HG02852 (cell line): ENCODE data around the gene STX10.
"Not testable (repeated sequence)": the region's sequence is repeated elsewhere in the genome, so short reads cannot be mapped to it uniquely, and the experiment has no call there.

Experiments used
- ATAC-seq: cut with Tn5 transposase; IDR thresholded peaks from one replicate; pipeline ENCODE4 v1.9.1; 2021; ENCODE audit warnings: mild to moderate bottlenecking, moderate library complexity; ENCODE audit not compliant: unreplicated experiment

The STX10 gene

GRCh38 chr19:13150187-13150930, at the start of gene STX10, which contains the start of gene IER2:
Gene STX10 (minus strand): TSS chr19:13150375. CDS start chr19:13150173, 202 bp downstream.
Gene IER2 (plus strand): TSS chr19:13150411. CDS start chr19:13153187, 2,776 bp downstream.
- ATAC-seq, result peak; percentile 33

DNA sequence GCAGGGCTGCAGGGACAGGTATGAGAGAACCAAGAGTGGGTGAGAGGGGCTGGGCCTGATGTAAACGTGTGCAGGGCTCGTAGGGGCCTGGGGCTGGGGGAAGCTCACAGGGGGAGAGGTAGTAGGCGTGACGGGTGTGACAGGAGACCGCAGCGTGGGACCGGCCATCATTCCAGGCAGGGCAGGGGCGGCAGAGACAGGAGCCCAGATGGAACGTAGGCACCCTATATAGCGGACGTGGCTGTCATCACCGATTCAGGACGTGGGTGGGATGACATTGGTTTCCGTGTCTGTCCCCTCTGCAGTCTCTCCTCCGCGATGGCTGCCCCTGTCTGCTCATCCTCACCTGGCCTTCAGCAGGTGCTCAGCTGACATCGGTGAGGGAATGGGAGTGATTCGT, 48.5 kb upstream of the STX10 start:
- no peak for ATAC-seq

- no peak for ATAC-seq
These were observed 45.5 kb upstream of the STX10 start for GRCh38 chr19:13195678-13196077.

DNA sequence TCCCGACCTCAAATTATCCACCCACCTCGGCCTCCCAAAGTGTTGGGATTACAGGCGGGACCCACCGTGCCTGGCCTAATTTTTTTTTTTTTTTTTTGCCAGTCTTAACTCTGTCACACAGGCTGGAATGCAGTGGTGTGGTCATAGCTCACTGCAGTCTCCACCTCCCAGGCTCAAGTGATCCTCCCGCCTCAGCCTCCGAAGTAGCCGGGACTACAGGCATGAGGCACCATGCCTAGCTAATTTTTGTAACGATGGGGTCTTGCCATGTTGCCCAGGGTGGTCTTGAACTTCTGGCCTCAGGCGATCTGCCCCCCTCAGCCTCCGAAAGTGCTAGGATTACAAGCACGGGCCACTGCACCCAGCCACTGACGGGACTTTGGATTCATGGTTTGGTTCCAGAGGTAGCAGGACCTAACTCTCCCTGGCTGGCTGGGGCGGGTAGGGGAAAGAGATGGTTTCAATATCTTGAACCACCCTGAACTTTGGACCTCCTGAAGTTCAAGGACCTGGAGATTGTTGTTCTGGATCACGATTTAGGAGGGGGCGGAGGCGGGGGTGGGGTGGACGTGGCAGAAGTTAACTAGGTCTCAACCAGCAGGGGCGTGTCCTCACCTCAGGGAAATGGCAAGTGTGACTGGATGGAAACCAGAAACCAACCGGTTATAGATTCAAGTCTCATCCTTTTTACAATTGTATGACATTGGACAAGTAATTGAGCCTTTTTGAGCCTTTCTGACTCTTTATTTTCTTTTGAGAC, 40.8 kb upstream of the STX10 start:
- no peak for ATAC-seq

GRCh38 chr19:13189600-13189999, 39.4 kb upstream of the STX10 start:
- no peak for ATAC-seq

DNA sequence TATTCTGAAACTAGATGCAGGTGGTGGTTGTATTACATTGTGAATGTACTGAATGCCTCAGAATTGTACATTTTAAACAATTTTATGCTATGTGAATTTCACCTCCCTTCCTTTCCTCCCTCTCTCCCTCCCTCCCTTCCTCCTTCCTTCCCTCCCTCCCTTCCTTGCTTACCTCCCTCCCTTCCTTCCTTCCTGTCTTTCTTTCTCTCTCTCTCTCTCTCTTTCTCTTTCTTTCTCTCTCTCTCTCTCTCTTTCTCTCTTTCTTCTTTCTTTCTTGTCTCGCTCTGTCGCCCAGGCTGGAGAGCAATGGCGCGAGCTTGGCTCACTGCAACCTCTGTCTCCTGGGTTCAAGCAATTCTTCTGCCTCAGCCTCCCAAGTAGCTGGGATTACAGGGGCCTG, 37.2 kb upstream of the STX10 start:
- no peak for ATAC-seq

- ATAC-seq, result not testable (repeated sequence)
These were observed 36.5 kb upstream of the STX10 start for GRCh38 chr19:13186688-13187087.

DNA sequence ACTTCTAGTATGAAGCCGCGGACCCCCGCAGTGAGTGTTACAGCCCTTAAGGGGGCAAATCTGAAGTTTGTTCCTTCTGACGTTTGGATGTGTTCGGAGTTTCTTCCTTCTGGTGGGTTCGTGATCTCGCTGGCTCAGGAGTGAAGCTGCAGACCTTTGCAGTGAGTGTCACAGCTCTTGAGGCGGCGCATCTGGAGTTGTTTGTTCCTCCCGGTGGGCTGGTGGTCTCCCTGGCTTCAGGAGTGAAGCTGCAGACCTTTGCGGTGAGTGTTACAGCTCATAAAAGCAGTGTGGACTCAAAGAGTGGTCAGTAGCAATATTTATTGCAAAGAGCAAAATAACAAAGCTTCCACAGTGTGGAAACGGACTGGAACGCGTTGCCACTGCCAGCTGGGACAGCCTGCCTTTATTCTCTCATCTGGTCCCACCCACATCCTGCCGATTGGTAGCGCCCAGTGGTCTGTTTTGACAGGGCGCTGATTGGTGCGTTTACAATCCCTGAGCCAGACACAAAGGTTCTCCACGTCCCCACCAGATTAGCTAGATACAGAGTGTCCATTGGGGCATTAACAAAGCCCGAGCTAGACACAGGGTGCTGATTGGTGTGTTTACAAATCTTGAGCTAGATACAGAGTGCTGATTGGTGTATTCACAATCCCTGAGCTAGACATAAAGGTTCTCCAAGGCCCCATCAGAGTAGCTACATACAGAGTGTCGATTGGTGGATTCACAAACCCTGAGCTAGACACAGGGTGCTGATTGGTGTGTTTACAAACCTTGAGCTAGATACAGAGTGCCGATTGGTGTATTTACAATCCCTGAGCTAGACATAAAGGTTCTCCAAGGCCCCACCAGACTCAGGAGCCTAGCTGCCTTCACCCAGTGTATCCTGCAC, 35.8 kb upstream of the STX10 start:
- ATAC-seq, result not testable (repeated sequence)

DNA sequence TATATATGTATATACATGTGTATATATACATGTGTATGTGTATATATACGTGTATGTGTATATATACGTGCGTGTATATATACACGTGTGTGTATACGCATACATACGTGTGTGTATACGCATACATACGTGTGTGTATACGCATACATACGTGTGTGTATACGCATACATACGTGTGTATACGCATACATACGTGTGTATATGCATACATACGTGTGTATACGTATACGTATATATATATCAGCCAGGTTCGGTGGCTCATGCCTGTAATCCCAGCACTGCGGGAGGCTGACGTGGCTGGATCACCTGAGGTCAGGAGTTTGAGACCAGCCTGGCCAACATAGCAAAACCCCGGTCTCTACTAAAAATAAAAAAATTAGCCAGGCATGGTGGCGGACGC, 34.8 kb upstream of the STX10 start:
- ATAC-seq, result not testable (repeated sequence)

GRCh38 chr19:13181747-13182388, 31.7 kb upstream of the STX10 start:
- ATAC-seq, result no peak

GRCh38 chr19:13178291-13178690, 28.1 kb upstream of the STX10 start:
- not testable (repeated sequence) for ATAC-seq

DNA sequence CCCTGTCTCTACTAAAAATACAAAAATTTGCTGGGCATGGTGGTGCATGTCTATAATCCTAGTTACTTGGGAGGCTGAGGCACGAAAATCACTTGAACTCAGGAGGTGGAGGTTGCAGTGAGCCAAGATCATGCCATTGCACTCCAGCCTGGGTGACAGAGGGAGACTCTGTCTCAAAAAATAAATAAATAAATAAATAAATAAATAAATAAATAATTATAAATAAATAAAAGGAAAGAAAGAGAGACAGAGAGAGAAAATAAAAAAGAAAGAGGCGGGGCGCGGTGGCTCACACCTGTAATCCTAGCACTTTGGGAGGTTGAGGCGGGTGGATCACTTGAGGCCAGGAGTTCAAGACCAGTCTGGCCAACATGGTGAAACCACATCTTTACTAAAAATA, 27.4 kb upstream of the STX10 start:
- ATAC-seq, result not testable (repeated sequence)

DNA sequence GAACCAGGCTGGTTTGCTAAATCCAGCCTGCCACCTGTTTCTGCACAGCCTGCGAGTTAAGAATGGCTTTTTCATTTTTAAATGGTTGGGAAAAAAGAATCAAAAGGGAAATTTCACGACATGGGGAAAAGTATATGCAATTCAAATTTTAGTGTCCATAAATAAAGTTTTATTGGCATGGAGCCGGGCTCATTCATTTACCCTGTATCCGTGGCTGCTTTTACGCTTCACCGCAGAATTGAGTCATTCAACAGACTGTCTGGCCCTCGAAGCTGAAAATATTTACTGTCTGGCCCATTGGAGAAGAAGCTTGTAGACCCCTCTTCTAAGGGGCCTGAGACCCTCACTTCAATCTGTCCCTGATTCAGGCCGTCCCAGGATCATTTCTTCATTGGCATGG, 26.2 kb upstream of the STX10 start:
- no peak for ATAC-seq

DNA sequence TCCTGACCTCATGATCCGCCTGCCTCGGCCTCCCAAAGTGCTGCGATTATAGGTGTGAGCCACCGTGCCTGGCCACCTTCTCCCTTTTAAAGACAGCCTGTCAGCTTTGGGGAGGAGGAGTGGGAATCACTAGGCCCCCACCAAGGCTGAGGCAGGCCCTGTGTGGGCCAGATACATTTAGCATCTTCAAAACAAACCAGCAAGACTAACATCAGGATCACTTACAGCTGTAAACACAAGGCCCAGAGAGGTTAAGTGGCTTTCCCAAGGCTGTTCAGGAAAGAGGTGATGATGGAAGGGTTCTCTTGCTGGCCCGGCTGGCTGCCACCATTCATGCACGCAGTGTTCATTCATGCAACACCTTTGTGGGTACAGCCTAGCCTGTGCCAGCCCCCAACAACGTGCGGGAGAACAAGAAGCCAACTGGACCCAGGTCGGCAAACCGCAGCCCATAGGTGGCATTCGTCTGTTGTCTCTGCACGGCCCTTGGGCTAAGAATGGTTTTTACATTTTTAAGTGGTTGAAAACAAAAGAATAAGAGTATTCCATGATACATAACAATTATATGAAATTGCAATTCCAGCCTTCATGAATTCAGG, 23.1 kb upstream of the STX10 start:
- no peak for ATAC-seq

- no peak for ATAC-seq
These were observed 22.4 kb upstream of the STX10 start for GRCh38 chr19:13172346-13173138.

DNA sequence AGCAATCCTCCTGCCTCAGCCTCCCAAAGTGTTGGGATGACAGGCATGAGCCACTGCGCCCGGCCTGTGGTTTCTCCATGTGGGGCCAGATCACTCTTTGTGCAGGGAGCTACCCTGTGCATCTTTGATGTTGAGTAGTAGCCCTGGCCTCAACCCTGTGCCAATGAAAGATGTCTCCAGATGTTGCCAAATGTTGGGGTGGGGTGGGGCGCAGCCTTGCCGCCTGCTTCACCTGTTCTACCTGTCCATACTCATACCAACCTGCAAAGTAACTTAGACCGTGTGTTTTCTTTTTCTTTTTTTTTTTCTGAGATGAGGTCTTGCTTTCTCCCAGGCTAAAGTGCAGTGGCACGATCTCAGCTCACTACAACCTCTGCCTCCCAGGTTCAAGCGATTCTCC, 21.0 kb upstream of the STX10 start:
- no peak for ATAC-seq

- ATAC-seq, result no peak
These were observed 19.6 kb upstream of the STX10 start for GRCh38 chr19:13169769-13170168.

DNA sequence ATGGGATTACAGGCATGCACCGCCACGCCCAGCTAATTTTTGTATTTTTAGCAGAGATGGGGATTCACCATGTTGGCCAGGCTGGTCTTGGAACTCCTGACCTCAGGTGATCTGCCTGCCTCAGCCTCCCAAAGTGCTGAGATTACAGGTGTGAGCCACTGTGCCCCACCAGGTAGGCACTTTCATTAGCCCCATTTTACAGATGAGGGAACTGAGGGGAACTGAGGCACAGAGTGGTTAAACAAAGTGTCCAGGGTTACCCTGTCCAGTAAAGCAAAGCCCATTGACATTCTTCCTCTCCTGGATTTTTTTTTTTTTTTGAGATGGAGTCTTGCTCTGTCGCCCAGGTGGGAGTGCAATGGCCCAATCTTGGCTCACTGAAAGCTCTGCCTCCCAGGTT, 16.0 kb upstream of the STX10 start:
- ATAC-seq, result not testable (repeated sequence)

- ATAC-seq, result no peak
These were observed 15.2 kb upstream of the STX10 start for GRCh38 chr19:13165162-13165997.
